Measurements from ENCODE around the gene HPS1. TPM values are rescaled to one million over a fixed set of nuclear protein-coding genes. Genes with fewer than 3 reads are reported as not detected.

Gene HPS1
- total RNA-seq, 1 experiment from 2014 or later = 146 TPM

GRCh38 chr10:98403812-98404504 lies 42.8 kb downstream of the HPS1 start:
- in situ Hi-C loops (cut with HindIII; ENCODE audit: low pct_unique_long_range_greater_than_20kb, low sequenced_read_pairs) (no loop called here), intact Hi-C loops (cut with micrococcal nuclease; ENCODE audit: unreplicated experiment) (no loop called here)
- no peak for DNase-seq (ENCODE audit: low read depth, low spot score)
- H3K36me3 ChIP-seq (ENCODE audit: control insufficient read depth, insufficient read depth, low read length) = no peaks in the 10 kb centered on the region
- ATAC-seq = no peak
- no peak overlapping the region for H3K4me3 ChIP-seq (ENCODE audit: low read depth in 2 of 2, low read length in 2 of 2)
- BruUV-seq (replicated peaks) = no TSS peak
- CTCF ChIA-PET = no interaction called here
- no peaks in the 10 kb centered on the region for H3K4me1 ChIP-seq (ENCODE audit: control insufficient read depth, insufficient read depth, low read length)
- no peaks in the 10 kb centered on the region for H3K9me3 ChIP-seq (ENCODE audit: control insufficient read depth, insufficient read depth, low read depth, low read length)
- H3K27me3 ChIP-seq (ENCODE audit: control insufficient read depth, insufficient read depth, low read length) = no peaks in the 10 kb centered on the region
- H3K27ac ChIP-seq (ENCODE audit: low read length) = no peak overlapping the region
- POLR2A ChIA-PET = no interaction called here
- TF ChIP-seq TCF7L2 (IDR thresholded peaks at IDR 0.05; ENCODE audit: low read depth, low read length) = no peak
- no peak for TF ChIP-seq SIN3A (IDR thresholded peaks at IDR 0.05; ENCODE audit: borderline replicate concordance, insufficient read depth, low read depth, low read length)
- no peak for TF ChIP-seq POLR2AphosphoS5 (IDR thresholded peaks at IDR 0.05; ENCODE audit: low read depth, low read length)
- TF ChIP-seq REST (IDR thresholded peaks at IDR 0.05; ENCODE audit: insufficient read depth in 1 of 2, low read depth in 2 of 2, low read length in 1 of 2) = no peak
- no peak for TF ChIP-seq CTCF (IDR thresholded peaks at IDR 0.05)

GRCh38 chr10:98402931-98403718 lies 43.6 kb downstream of the HPS1 start:
- DNase-seq (ENCODE audit: low read depth, low spot score) = no peak

More at GRCh38 chr10:98402931-98403718, 43.6 kb downstream of the HPS1 start:
- no peak overlapping the region for H3K27ac ChIP-seq (ENCODE audit: low read length)
- H3K9me3 ChIP-seq (ENCODE audit: control insufficient read depth, insufficient read depth, low read depth, low read length) = no peaks in the 10 kb centered on the region
- POLR2A ChIA-PET = no interaction called here
- H3K4me3 ChIP-seq (ENCODE audit: low read depth in 2 of 2, low read length in 2 of 2) = no peak overlapping the region
- no peaks in the 10 kb centered on the region for H3K36me3 ChIP-seq (ENCODE audit: control insufficient read depth, insufficient read depth, low read length)
- TF ChIP-seq POLR2AphosphoS5 (IDR thresholded peaks at IDR 0.05; ENCODE audit: low read depth, low read length) = no peak
- no peak for TF ChIP-seq SIN3A (IDR thresholded peaks at IDR 0.05; ENCODE audit: borderline replicate concordance, insufficient read depth, low read depth, low read length)
- TF ChIP-seq REST (IDR thresholded peaks at IDR 0.05; ENCODE audit: insufficient read depth in 1 of 2, low read depth in 2 of 2, low read length in 1 of 2) = no peak
- no peak for TF ChIP-seq CTCF (IDR thresholded peaks at IDR 0.05)
- no peak for TF ChIP-seq TCF7L2 (IDR thresholded peaks at IDR 0.05; ENCODE audit: low read depth, low read length)
- in situ Hi-C loops (cut with HindIII; ENCODE audit: low pct_unique_long_range_greater_than_20kb, low sequenced_read_pairs) = no loop called here
- CTCF ChIA-PET = no interaction called here
- no peaks in the 10 kb centered on the region for H3K4me1 ChIP-seq (ENCODE audit: control insufficient read depth, insufficient read depth, low read length)
- no TSS peak for BruUV-seq (replicated peaks)
- intact Hi-C loops (cut with micrococcal nuclease; ENCODE audit: unreplicated experiment) = no loop called here
- no peak for ATAC-seq
- H3K27me3 ChIP-seq (ENCODE audit: control insufficient read depth, insufficient read depth, low read length) = no peaks in the 10 kb centered on the region

Data from Panc1 (cell line).